HG03097 (cell line): ENCODE measurements around the gene EMSY.
"Not testable (repeated sequence)": the region's sequence is repeated elsewhere in the genome, so short reads cannot be mapped to it uniquely, and the experiment has no call there.

Source experiments
- ATAC-seq: cut with Tn5 transposase; IDR thresholded peaks from one replicate; pipeline ENCODE4 v1.9.1; 2021; ENCODE audit not compliant: unreplicated experiment, low FRiP score

EMSY gene

DNA sequence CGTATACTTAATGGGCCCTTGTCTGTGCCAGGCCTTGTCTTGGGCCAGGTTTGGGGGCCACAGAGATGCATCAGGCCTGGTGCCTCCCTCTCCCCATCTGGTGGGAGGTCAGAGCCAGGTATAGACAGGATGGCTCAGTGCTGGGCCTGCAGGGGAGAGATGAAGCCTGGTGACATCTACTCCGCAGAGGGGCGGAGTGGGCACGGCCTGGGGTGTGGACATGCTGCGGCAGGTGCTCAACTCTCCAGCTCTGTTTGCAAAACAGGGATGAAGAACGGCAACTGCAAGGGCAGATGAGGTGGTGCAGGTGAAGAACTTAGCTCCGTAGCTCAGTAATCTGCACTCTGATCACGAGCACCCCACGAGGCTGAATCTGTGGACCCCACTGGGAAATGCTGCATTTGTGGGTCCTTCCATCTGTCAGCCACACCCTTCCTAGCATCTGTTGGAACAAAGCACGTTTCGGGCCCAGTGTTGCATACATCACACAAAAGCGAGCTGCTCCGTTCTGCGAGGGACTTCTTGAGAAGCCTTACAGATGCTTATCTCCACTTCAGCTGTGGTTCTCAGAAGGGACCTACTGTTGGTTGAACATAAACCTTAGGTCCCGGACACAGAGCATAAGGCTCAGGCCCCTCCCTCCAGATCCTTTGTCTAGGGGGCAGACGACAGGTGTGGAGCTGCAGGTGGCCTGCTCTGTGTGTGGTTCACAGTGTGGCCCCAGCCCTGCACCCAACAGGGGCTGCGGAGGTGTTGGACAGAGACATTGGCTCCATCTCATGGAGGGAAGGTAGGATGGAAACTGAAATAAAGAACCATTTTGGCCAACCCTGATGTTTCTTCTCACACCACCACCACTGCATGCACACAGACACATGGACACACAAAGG lies 147.5 kb downstream of the EMSY start:
- ATAC-seq: no peak

GRCh38 chr11:76592961-76593360 lies 148.1 kb downstream of the EMSY start:
- ATAC-seq: no peak

GRCh38 chr11:76595091-76595490 lies 150.3 kb downstream of the EMSY start:
- ATAC-seq: not testable (repeated sequence)

- no peak for ATAC-seq
Observed at GRCh38 chr11:76596652-76597051, 151.8 kb downstream of the EMSY start.

GRCh38 chr11:76597533-76598425 lies 153.0 kb downstream of the EMSY start:
- ATAC-seq: no peak

DNA sequence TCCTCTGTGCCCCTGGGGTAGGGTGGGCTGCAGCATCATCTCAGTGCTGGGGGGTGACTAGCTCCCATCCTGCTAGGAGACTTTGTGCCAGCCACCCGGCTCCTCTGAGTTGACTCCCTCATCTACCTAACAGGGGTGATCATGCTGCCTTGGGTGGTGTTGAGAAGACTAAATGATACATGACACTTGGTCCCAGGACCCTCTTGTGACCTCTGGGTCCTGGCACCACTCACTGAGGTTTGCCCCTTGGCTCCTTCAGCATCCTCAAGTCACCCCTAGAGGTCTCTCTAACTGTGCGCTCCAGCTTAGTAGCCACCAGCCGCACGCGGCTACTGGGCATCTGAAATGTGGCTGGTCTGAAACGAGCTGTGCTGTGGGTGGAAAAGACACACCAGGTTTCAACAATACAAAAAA lies 153.6 kb downstream of the EMSY start:
- ATAC-seq: no peak

- ATAC-seq: no peak
Observed at GRCh38 chr11:76599041-76600013, 154.5 kb downstream of the EMSY start.

DNA sequence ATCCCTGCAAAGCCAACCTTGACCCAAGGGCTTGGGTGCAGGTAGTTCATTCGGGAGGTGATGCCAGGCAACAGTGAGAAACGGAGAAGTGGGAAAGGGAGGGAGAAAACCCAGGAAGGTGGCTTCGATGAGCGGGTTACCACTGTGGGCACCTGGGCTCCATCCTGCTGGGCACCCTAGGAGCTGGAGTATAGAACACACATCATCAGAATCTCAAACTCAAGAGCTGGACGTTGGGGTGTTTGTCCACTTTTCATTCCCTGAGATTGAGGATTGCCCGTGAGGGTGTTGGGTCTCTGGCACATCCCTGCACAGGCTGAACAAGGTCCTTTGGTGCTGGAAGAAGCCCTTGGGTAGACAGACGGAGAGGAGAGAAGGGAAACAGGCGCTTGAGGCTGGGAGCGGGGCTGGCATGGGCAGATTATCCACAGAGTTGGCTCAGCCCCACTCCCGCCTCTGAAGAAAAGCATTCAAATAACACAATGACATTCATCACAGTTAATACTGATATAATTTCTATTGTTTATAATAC lies 155.4 kb downstream of the EMSY start:
- ATAC-seq: no peak

- ATAC-seq: no peak
Observed at GRCh38 chr11:76601272-76601671, 156.5 kb downstream of the EMSY start.

- ATAC-seq: no peak
Observed at GRCh38 chr11:76601724-76602123, 156.9 kb downstream of the EMSY start.

GRCh38 chr11:76602431-76602861 lies 157.6 kb downstream of the EMSY start:
- no peak for ATAC-seq
